ENCODE measurements around the gene INHBE.
"Not testable (repeated sequence)": the region's sequence is repeated elsewhere in the genome, so short reads cannot be mapped to it uniquely, and the experiment has no call there.

The INHBE gene

DNA sequence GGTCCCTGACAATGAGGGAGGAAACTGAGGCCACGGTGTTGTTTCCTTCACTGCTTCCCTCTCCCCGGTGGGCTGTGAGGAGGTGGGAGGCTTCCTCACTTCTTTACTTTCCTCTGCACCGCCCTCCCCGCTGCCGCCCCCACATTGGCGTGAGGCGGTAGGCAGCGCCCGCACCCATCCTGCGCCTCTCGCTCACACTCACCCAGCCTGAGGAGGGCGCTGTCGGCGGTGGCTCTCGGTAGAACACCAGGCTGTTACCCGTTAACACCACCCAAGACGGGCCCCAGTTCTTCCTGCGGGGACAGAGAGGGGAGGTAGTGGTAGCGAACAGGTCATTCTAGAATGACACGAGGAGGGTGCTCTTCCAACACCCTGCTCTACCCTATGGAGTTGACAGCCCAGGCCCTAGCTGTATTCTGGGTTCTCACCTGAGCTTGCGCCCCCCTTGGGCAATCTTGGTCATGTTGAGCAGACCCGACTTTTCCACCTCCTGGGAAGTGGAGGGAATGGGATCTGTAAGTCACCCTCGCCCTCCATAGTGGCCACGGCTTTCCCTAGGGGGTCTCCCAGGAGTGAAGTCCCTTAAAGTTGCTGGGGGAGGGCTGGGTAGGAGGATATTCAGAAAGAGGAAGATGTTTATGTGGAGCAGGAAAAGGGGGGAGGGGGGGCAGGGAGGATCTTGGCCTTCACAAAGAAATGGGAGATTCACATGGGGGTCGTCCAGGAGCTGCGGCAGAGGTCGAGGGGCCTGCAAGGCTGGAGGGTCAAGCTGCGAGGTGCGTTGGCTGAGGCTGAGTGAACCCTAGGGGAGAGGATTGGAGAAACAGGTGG lies 21.3 kb downstream of the INHBE start:
- no peak for DNase-seq (ENCODE audit: low read depth)

DNA sequence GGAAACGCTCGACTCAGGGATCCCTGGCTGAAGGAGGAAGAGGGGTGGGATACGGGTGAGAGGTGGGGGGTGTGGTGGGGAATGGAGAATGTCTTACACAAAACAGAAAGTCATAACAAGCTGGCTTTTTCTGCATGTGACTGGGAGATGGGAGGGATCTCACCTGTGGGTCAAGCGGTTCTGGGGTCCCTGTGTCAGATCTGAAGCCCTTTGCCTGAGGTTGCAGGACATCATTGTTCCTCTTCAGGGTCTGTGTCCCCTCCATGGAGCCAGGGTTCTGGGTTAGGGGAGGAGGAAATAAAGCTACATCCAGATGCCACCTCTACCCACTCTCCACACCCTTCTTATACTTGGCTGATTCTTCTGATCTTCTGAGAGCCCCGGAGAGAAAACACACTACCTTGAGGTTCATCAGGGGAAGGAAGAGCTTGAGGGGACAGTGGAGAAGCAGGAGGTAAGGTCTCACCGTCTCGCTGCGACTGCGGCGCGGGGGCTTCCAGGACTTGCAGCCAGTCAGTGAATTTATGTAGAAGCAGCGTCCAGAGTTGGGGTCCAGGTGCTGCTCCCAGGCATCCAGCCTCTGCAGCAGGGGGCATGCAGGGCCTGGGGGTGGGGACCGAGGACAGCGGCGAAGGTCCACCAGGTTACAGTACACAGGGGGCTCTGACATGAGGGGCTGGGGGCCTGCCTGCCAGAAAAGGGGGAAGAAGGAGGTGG lies 22.0 kb downstream of the INHBE start:
- no peak for DNase-seq (ENCODE audit: low read depth)

DNA sequence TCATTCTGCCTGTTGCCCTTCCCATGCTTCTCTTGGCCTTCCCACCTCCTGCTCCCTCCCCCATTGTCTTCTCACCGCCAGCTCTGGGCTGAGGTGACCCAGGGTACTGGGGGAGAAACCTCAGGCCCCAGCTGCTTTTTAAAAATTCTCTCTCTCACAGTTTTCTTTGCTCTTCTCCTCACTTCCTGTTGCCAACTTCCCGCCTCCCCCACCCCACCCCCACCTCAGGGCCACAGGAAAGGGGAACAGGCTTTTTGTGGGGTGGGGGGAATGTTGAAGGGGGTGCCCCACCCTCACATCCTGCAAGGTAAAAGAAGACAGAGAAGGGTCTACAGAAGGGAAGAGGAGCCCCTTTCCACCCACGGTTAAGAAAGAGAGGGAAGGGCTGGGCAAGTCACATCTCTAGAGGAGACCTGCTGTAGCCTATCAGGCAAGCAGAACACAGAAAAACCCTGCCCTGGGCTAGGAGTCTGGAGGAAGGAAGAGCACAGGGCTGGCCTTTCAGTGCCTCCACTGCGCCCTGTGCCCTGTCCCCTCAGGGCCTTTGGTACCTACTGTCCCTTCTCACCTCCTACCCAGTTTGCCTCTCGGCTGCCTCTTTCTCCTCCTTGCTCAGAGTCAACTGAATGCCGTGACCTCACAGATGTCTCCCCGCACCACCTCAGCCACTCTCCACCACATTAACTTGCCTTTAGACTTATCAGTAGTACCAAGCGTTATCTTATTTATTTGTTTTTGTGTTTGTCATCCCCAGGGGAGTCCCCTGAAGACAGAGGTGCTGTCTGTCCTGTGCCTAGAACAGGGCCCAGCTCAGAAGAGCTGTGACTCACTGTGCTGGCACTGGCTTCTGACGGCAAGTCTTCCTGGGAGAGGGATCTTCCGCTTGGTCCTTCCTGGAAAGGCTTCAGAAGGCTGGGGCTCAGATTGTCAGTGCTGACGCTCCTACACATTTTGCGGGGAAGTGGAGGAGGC lies 22.9 kb downstream of the INHBE start:
- DNase-seq (ENCODE audit: low read depth) = no peak

DNA sequence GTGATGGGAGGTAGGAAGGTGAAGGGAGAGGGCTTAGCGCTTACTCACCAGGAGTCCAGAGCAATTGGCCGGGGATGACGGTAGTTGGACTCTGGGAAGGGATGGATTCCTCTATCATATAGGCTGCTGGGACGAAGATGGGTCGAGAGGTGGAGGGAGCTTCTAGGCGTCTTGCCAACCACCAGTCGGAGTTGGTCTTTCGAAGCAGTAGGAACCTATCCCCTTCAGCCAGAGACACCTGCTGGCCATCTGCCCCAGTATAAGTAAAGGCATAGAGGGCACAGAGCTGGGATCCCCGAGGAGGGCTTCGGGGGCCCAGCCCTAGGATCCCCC lies 23.9 kb downstream of the INHBE start:
- DNase-seq (ENCODE audit: low read depth) = no peak

DNA sequence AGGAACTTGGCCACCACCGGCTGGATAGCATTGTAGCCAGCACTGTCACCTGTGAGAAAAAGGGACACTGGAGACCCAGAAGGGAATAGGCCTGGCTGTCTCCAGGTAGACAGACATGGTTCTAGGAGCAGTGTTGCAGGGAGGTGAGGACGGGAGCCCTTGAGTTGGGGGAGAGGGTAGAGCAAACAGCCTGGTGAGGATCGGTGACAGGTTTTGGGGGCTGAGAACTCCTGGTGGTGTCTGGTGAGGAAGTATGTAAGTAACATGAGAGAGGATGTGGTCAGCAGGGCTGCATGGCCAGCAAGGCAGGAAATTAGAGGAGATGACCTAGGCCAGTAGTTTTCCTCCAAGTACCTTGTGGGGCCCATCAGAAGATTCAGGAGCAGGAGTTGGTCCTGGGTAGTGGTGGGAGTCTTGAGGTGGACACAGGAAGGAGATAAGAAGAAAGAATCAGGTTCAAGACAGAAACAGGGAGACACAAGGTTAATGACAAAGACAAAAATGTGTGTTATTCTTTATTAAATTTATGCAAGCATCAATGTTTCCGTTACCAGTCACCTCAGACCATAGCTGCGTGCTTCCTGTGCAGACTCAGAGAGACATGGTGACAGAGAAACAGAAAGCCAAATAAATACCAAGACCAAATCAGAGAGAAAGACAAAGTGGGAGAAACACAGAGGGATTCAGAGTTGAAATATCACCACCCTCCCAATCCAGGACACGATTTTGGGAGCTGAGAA lies 24.4 kb downstream of the INHBE start, which contains the start of gene ARHGAP9:
TSS of gene ARHGAP9 (minus strand) at position 491 of the 740 bp plus-strand sequence. CDS start at position 31, 460 bp downstream.
- no peak for DNase-seq (ENCODE audit: low read depth)

DNA sequence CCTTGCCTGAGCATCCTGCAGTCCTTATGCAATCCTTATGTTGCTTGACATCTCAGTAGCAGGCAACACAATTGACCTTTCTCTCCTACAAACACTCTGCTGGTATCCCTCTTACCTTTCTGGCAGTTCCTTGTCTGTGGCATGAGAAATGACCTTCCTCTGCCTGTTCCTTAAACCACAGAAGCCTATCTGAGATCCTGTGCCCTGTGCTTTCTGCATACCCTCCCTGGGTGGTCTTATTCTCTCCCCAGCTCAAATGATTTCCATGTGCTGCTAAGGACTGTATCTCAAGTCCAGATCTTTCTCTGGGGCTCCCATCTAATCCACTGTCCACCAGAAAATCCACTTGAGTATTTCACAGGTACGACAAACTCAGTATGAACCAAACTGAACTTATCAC lies 26.6 kb downstream of the INHBE start:
- no peak for DNase-seq (ENCODE audit: low read depth)

DNA sequence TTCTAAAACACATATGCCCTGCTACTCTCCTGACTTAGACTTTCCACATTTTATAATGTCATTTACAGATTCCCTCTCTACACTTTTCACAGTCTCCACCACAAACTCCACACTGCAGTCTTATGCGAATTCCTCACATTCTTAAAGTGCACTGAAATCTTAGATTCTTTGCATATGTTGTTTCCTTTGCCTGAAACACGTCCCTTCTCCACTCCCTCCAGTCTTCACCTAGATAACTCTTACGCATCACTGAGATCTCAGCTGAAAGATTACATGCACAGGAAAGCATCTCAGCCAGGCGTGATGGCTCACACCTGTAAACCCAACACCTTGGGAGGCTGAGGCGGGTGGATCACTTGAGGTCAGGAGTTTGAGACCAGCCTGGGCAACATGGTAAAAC lies 28.4 kb downstream of the INHBE start:
- DNase-seq (ENCODE audit: low read depth) = no peak

DNA sequence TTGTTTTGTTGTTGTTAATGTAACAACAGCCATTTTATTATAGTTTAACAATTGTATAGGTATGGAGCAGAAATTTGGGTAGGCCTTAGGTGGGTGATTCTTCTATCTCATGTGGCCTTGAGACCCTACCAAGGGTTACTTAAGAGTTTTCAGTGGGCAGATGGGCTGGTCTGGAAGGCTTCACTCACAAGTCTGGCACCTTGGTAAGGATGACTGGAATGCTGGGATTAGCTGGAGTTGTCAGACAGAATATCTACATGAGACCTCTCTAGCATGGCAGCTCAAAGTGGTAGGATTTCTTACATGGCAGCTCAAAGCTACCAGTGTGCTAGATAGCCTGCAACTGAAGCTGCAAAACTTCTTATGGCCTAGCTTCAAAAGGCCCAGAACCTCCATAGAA lies 30.6 kb downstream of the INHBE start:
- no peak for DNase-seq (ENCODE audit: low read depth)

DNA sequence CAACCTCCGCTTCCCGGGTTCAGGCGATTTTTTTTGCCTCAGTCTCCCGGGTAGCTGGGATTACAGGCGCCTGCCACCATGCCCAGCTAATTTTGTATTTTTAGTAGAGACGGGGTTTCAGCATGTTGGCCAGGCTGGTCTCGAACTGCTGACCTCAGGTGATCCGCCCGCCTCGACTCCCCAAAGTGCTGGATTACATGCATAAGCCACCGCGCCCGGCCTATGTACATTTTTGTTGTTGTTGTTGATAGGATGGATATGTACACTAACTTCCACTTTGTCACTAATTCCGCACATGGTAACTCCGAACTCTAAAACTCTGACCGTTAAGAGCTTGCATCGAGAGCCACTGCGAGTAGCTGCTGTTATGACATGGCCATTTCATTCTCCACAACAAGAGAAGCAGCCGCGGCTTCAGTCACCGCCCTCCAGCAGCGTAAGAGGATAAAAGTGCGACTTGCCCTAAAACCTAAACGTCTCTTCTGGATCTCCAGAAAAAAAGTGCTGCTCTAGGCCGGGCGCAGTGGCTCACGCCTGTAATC lies 32.0 kb downstream of the INHBE start:
- DNase-seq (ENCODE audit: low read depth) = no peak

DNA sequence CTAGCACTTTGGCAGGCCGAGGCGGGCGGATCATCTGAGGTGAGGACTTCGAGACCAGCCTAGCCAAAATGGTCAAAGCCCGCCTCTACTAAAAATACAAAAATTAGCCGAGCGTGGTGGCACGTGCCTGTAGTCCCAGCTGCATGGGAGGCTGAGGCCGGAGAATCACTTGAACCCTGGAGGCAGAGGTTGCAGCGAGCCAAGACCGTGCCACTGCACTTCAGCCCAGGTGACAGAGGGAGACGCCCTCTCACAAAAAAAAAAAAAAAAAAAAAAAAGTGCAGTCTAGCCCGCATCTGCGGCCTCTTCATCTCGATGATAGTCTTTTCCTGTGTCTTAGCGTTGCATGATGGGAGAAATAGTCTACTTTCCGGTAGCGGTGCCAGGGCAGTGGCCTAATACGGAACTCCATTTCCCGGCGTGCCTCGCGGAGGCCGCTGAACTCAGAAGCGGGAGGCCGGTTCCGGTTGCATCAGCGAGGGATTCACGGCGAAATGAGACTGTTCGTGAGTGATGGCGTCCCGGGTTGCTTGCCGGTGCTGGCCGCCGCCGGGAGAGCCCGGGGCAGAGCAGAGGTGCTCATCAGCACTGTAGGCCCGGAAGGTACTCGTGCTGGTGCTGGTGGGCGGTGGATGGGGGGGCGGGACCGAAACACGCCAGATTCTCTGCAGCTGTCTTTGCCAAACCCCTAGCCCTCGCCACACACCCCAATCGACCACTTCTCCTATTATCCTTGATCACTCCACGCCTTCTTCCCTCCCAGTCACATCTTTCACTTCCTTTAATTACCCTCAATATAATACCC lies 32.7 kb downstream of the INHBE start, which contains the start of gene MARS1:
TSS of gene MARS1 (plus strand) at position 472 of the 805 bp plus-strand sequence. CDS start at position 495, 23 bp downstream.
- peak; percentile 89 for DNase-seq (ENCODE audit: low read depth)

DNA sequence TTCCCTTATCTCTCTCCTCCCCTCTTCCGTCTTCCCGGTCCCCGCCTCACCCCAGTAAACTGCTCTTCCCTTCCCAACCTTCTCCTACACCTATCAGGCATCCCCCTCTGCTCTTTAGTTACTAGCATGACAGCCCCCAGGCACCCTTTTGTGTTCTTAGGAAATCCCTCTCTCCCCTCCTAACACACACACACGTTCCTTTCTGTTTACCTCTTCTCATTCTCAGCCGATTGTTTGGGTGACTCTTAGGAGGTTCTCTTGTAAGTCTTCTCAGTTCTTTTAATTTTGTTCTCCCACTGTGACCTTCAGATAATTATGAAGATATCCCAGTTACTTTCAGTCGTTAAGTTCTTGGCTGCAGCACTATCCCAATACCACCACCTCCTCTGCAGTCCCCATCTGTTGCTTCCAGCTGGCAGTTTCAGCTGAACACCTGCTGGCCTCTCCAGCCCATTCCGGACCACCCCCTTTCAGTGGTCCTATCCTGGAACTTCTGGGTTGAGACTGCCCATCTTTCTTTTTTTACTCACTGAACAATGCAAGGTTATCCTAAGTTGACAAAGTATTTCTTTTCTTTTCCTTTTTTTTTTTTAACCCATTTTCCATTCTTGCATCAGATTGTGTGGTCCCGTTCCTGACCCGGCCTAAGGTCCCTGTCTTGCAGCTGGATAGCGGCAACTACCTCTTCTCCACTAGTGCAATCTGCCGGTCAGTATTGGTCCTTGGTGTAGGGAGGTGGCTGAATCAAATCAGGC lies 33.5 kb downstream of the INHBE start:
- DNase-seq (ENCODE audit: low read depth) = no peak

DNA sequence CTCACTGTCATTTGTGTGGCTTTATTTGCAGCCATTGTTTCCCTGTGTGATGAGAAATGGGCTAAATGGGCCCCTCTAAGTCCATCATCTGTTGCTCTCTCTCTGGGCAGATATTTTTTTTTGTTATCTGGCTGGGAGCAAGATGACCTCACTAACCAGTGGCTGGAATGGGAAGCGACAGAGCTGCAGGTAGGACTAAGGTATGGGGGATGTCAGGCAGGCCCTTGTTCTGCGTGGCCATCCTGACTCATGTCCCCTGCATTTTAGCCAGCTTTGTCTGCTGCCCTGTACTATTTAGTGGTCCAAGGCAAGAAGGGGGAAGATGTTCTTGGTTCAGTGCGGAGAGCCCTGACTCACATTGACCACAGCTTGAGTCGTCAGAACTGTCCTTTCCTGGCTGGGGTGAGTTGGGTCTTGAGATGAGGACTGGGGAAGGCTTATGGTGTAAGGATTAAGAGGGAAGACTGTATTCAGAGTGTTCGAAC lies 34.1 kb downstream of the INHBE start:
- DNase-seq (ENCODE audit: low read depth) = no peak

DNA sequence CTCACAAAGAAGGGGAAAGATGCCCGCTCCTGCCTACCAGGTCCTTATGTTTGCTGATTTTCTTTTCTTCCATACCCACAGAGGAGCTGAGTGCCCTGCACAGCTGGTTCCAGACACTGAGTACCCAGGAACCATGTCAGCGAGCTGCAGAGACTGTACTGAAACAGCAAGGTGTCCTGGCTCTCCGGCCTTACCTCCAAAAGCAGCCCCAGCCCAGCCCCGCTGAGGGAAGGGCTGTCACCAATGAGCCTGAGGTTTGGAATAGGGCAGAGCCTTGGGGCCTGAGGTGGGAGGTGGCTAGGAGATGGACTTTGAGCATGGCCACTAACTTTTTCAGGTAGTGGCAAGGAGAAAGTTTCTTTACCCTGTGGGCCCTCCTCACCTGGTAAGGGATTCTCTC lies 35.0 kb downstream of the INHBE start:
- no peak for DNase-seq (ENCODE audit: low read depth)

DNA sequence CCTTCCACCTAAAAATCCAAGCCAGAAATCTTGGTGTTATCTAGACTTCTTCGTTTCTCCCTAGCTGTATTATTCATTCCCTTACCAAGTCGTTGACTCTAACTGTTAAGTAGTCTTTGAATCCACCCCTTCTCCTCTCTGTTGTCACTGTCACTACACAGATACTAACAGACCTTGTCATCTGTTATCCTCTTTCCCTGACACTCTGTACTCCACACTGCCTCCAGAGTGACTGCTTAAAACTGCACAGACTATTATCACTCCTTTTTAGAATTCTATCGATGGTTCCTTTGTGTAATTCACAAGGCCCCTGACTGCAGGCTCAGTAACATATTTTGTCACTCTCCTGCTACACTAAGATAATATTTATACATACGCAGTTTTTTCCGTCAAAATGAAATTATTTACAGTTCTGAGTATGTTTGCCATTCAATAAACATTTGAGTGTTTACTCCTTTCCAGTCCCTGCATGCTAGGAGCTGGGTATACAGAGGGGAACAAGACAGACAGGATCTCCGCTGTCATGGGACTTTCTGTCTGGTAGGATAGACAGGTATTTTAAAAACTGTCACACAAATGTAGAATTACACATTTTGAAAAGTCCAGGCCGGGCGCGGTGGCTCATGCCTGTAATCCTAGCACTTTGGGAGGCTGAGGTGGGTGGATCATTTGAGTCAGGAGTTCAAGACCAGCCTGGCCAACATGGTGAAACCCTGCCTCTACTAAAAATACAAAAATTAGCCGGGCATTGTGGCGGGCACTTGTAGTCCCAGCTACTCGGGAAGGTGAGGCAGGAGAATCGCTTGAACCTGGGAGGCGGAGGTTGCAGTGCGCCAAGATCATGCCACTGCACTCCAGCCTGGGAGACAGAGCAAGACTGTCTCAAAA lies 36.5 kb downstream of the INHBE start:
- DNase-seq (ENCODE audit: low read depth) = no peak

DNA sequence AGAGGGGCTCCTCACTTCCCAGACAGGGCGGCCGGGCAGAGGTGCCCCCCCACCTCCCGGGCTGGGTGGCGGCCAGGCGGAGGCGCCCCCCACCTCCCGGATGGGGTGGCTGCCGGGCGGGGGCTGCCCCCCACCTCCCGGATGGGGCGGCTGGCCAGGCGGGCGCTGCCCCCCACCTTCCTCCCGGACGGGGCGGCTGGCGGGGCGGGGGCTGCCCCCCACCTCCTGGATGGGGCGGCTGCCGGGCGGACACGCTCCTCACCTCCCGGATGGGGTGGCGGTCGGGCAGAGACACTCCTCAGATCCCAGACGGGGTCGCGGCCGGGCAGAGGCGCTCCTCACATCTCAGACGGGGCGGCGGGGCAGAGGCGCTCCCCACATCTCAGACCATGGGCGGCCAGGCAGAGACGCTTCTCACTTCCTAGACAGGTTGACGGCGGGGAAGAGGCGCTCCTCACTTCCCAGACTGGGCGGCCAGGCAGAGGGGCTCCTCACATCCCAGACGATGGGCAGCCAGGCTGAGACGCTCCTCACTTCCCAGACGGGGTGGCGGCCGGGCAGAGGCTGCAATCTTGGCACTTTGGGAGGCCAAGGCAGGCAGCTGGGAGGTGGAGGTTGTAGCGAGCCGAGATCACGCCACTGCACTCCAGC lies 40.1 kb downstream of the INHBE start:
- DNase-seq (ENCODE audit: low read depth) = not testable (repeated sequence)

DNA sequence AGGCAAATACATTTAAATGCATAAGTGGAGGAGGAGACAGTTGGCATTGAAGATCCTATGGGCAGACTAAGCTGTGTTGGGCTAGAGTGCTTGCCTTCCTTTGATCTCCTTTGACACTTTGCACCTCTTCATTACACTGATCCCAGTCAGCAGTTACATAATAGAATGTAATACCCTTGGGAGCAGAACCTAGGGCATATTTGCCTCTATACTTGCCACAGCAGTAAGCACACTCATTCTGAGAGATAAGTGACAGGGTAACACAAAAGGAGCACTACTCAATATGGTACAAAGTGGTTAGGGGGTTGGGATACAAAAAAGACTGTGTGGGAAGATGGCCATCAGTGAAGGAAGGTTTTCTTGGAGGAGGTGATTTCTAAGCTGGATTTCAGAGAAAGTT lies 41.7 kb downstream of the INHBE start:
- DNase-seq (ENCODE audit: low read depth) = no peak

DNA sequence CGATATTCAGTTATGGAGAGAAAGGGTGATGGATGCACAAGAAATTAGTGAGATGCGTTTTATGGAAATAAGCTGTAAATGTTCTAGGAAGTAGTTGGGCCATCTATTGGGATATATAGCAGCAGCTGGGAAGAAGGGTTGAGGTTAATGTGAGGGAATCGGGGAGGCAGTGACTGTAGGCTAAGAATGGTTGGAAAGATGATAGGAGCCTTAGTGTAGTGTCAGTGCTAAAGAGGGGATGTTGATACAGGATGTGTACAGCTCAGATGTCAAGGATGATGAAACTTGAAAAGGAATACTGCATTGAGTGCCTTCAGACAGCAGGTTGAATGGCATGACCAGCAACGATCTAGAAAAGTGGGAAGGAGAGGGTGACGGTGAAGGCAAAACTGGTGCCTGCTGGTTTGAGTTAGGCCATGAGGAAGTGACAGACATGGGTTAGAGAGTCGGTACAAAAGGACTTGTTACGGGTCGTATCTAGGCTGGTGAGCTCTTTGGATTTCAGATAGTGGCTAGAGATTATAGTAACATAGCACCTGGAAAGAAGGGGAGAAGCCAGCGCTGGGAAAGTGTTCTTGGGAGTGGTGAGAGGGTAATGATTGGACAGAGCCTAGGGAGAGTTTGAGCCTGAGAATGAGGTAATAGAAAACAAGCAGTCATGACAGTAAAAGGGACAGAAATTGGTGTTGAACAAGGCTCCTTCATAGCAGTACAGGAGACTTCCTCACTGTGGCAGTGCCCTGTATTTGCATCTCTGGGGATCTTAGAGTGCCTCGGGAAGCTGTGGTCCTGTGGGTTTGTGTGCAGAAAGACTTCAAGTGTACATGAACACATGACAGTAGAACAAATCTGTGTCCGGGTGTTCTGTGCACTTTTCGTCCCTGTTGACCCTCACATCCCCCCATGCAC lies 42.4 kb downstream of the INHBE start:
- DNase-seq (ENCODE audit: low read depth) = no peak

Measured in CMK (cell line).